ENCODE measurements around the gene TMEM106A. TPM values are rescaled to one million over a fixed set of nuclear protein-coding genes. Genes with fewer than 3 reads are reported as not detected.
A peak's percentile ranks its signal among the peaks of the same experiment; 100 is the strongest.

Gene TMEM106A
- total and polyA plus RNA-seq, 2 of the 13 experiments (the other 11 are each of a cell fraction or from before 2014, with no cell fraction given) = 16.9 to 35.9 TPM

DNA sequence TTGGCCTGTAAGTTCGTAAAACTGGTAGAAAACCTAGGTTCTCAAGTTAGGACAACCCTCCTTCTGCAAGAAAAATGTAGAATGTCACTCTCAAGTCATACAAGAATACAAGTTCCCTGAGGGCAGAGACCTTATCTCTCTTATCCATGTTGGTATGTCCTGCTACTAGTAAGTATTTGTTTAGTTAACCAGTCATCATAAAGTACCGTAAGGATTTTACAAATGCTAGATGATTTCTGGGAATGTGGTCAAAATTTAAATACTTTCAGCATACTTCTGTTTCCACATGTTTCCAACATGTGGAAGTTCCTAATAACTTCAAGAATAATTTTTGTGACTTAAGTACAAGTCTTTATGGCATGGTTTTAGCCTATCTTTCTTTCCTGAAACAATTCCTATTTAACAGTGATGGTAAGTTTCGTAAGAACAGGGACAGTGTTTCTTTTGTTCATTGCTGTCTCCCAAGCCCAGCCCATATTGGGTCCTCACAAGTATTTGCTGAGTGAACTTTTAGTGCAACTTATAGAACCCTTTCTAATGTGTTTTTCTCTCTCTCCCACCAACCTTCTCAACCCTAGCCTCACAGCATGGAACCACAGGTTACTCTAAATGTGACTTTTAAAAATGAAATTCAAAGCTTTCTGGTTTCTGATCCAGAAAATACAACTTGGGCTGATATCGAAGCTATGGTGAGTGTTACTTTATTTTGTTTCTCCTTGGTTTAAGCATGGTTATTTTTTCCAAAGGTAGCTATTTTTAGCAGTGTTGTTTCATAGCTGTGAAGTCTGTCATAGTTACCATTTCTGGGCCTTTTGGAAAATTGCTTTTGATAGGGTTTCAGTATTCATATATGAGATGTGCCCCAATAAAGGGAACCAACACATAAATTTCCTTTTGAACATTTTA lies 36.2 kb upstream of the TMEM106A start (continued):
- TF ChIP-seq, protein P1, sequence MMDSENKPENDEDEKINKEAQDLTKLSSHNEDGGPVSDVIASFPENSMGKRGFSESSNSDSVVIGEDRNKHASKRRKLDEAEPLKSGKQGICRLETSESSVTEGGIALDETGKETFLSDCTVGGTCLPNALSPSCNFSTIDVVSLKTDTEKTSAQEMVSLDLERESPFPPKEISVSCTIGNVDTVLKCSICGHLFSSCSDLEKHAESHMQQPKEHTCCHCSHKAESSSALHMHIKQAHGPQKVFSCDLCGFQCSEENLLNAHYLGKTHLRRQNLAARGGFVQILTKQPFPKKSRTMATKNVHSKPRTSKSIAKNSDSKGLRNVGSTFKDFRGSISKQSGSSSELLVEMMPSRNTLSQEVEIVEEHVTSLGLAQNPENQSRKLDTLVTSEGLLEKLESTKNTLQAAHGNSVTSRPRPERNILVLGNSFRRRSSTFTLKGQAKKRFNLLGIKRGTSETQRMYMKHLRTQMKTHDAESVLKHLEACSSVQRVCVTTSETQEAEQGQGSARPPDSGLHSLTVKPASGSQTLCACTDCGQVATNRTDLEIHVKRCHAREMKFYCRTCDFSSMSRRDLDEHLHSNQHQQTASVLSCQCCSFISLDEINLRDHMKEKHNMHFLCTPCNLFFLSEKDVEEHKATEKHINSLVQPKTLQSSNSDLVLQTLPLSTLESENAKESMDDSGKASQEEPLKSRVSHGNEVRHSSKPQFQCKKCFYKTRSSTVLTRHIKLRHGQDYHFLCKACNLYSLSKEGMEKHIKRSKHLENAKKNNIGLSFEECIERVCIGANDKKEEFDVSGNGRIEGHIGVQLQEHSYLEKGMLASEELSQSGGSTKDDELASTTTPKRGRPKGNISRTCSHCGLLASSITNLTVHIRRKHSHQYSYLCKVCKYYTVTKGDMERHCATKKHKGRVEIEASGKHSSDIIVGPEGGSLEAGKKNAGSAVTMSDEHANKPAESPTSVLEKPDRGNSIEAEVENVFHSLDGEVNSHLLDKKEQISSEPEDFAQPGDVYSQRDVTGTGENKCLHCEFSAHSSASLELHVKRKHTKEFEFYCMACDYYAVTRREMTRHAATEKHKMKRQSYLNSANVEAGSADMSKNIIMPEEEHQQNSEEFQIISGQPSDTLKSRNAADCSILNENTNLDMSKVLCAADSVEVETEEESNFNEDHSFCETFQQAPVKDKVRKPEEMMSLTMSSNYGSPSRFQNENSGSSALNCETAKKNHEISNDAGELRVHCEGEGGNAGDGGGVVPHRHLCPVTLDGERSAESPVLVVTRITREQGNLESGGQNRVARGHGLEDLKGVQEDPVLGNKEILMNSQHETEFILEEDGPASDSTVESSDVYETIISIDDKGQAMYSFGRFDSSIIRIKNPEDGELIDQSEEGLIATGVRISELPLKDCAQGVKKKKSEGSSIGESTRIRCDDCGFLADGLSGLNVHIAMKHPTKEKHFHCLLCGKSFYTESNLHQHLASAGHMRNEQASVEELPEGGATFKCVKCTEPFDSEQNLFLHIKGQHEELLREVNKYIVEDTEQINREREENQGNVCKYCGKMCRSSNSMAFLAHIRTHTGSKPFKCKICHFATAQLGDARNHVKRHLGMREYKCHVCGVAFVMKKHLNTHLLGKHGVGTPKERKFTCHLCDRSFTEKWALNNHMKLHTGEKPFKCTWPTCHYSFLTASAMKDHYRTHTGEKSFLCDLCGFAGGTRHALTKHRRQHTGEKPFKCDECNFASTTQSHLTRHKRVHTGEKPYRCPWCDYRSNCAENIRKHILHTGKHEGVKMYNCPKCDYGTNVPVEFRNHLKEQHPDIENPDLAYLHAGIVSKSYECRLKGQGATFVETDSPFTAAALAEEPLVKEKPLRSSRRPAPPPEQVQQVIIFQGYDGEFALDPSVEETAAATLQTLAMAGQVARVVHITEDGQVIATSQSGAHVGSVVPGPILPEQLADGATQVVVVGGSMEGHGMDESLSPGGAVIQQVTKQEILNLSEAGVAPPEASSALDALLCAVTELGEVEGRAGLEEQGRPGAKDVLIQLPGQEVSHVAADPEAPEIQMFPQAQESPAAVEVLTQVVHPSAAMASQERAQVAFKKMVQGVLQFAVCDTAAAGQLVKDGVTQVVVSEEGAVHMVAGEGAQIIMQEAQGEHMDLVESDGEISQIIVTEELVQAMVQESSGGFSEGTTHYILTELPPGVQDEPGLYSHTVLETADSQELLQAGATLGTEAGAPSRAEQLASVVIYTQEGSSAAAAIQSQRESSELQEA (CRISPR knock-in tag; IDR thresholded peaks at IDR 0.05; ENCODE audit: not compliant biosample characterization) = no peak
- TF ChIP-seq NCOA5 (CRISPR knock-in tag; IDR thresholded peaks at IDR 0.05) (no peak), FOXK2 (IDR thresholded peaks at IDR 0.05) (no peak), KDM5A (IDR thresholded peaks at IDR 0.05; ENCODE audit: borderline replicate concordance, low read length) (no peak; the same call in 1 of the 2 replicates), ZSCAN31 (CRISPR knock-in tag; IDR thresholded peaks at IDR 0.05; ENCODE audit: low read depth) (no peak), HDAC2 (CRISPR knock-in tag; IDR thresholded peaks at IDR 0.05) (peak; percentile 20; the same call in 1 of the 2 replicates), ZNF766 (CRISPR knock-in tag; IDR thresholded peaks at IDR 0.05; ENCODE audit: borderline replicate concordance) (no peak), ATM (IDR thresholded peaks at IDR 0.05; ENCODE audit: borderline replicate concordance) (no peak), ZNF264 (CRISPR knock-in tag; IDR thresholded peaks at IDR 0.05) (no peak), ZBTB7B (CRISPR knock-in tag; IDR thresholded peaks at IDR 0.05) (no peak), IRF2 (CRISPR knock-in tag; IDR thresholded peaks at IDR 0.05) (no peak), ZNF589 (CRISPR knock-in tag; conservative IDR thresholded peaks at IDR 0.05) (no peak), TAF15 (IDR thresholded peaks at IDR 0.05; ENCODE audit: low read depth, low read length, poor library complexity, severe bottlenecking) (no peak), FIP1L1 (IDR thresholded peaks at IDR 0.05; ENCODE audit: borderline replicate concordance, insufficient read depth, low read depth, low read length) (no peak)
- TF ChIP-seq, protein P2, sequence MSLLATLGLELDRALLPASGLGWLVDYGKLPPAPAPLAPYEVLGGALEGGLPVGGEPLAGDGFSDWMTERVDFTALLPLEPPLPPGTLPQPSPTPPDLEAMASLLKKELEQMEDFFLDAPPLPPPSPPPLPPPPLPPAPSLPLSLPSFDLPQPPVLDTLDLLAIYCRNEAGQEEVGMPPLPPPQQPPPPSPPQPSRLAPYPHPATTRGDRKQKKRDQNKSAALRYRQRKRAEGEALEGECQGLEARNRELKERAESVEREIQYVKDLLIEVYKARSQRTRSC (CRISPR knock-in tag; IDR thresholded peaks at IDR 0.05; ENCODE audit: low read depth) = no peak
- TF ChIP-seq, protein P3, sequence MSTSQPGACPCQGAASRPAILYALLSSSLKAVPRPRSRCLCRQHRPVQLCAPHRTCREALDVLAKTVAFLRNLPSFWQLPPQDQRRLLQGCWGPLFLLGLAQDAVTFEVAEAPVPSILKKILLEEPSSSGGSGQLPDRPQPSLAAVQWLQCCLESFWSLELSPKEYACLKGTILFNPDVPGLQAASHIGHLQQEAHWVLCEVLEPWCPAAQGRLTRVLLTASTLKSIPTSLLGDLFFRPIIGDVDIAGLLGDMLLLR (CRISPR knock-in tag; IDR thresholded peaks at IDR 0.05) = no peak
- TF ChIP-seq, protein P4, sequence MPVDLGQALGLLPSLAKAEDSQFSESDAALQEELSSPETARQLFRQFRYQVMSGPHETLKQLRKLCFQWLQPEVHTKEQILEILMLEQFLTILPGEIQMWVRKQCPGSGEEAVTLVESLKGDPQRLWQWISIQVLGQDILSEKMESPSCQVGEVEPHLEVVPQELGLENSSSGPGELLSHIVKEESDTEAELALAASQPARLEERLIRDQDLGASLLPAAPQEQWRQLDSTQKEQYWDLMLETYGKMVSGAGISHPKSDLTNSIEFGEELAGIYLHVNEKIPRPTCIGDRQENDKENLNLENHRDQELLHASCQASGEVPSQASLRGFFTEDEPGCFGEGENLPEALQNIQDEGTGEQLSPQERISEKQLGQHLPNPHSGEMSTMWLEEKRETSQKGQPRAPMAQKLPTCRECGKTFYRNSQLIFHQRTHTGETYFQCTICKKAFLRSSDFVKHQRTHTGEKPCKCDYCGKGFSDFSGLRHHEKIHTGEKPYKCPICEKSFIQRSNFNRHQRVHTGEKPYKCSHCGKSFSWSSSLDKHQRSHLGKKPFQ (CRISPR knock-in tag; IDR thresholded peaks at IDR 0.05; ENCODE audit: insufficient replicate concordance) = peak; percentile 11
- TF ChIP-seq, protein P5, sequence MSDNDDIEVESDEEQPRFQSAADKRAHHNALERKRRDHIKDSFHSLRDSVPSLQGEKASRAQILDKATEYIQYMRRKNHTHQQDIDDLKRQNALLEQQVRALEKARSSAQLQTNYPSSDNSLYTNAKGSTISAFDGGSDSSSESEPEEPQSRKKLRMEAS (IDR thresholded peaks at IDR 0.05) = no peak

All from HepG2 (cell line).